Neuronal stem cell (in vitro differentiated cells): ENCODE measurements around the gene SULT1E1.

Experiments
- DNase-seq: peaks from one replicate; pipeline ENCODE4 v3.0.0-alpha.2; 2013; ENCODE audit warnings: low spot score
- H2AFZ ChIP-seq: one replicate; pipeline ENCODE4 v1.6.1; 2013; ENCODE audit warnings: mild to moderate bottlenecking, low read length, inconsistent platforms
- H2AK5ac ChIP-seq: 2 replicates; pipeline ENCODE4 v1.6.1; 2013; ENCODE audit warnings: low read depth, mild to moderate bottlenecking, inconsistent platforms, low read length, moderate library complexity, mixed read lengths
- H2BK120ac ChIP-seq: 2 replicates; pipeline ENCODE4 v1.6.1; 2013; ENCODE audit warnings: low read depth, mild to moderate bottlenecking, inconsistent platforms, low read length, moderate library complexity, mixed read lengths
- H2BK12ac ChIP-seq: one replicate; pipeline ENCODE4 v1.6.1; 2013; ENCODE audit warnings: low read length, inconsistent platforms
- H2BK15ac ChIP-seq: 2 replicates; pipeline ENCODE4 v1.6.1; 2013; ENCODE audit warnings: mild to moderate bottlenecking, low read length, inconsistent platforms, mixed read lengths
- H2BK5ac ChIP-seq: one replicate; pipeline ENCODE4 v1.6.1; 2013; ENCODE audit warnings: inconsistent platforms, mild to moderate bottlenecking, low read length, moderate library complexity
- H3K14ac ChIP-seq: one replicate; pipeline ENCODE4 v1.6.1; 2013; ENCODE audit warnings: low read length, inconsistent platforms
- H3K18ac ChIP-seq: 2 replicates; pipeline ENCODE4 v1.6.1; 2013; ENCODE audit warnings: low read length, inconsistent platforms
- H3K23ac ChIP-seq: 2 replicates; pipeline ENCODE4 v1.6.1; 2013; ENCODE audit warnings: low read depth, mild to moderate bottlenecking, mixed read lengths, low read length, inconsistent platforms; ENCODE audit not compliant: poor library complexity
- H3K27ac ChIP-seq: replicated peaks from 3 replicates; pipeline ENCODE4 v1.5.1; 2013; ENCODE audit warnings: low read length, inconsistent platforms
- H3K27me3 ChIP-seq, 3 experiments: 2 replicates each; pipeline ENCODE4 v1.6.1; 2013; ENCODE audit warnings: low read length in 3 of 3, mild to moderate bottlenecking in 2 of 3, inconsistent platforms in 1 of 3, low read depth in 1 of 3, mixed read lengths in 1 of 3, moderate library complexity in 1 of 3; ENCODE audit not compliant: control insufficient read depth in 3 of 3, insufficient read depth in 3 of 3
- H3K36me3 ChIP-seq, 2 donors: replicated peaks in 1 of 2; 2 replicates each; pipeline ENCODE4 v1.6.1; 2013; ENCODE audit warnings: low read length in 2 of 2; ENCODE audit not compliant: control insufficient read depth in 2 of 2, insufficient read depth in 2 of 2
- H3K4ac ChIP-seq: 2 replicates; pipeline ENCODE4 v1.6.1; 2013; ENCODE audit warnings: inconsistent platforms, mild to moderate bottlenecking, low read length, moderate library complexity
- H3K4me1 ChIP-seq, 2 donors: 1 replicate in 1 of 2; 2 replicates in 1 of 2; pipeline ENCODE4 v1.6.1; 2013; ENCODE audit warnings: low read length in 2 of 2, low read depth in 1 of 2; ENCODE audit not compliant: control insufficient read depth in 2 of 2, insufficient read depth in 1 of 2
- H3K4me2 ChIP-seq: one replicate; pipeline ENCODE4 v1.6.1; 2013; ENCODE audit warnings: mild to moderate bottlenecking, low read length, inconsistent platforms; ENCODE audit not compliant: insufficient read depth, poor library complexity, severe bottlenecking
- H3K4me3 ChIP-seq, 2 donors: 2 replicates each; pipeline ENCODE4 v1.5.1; 2013; ENCODE audit warnings: low read length in 2 of 2, mild to moderate bottlenecking in 2 of 2, inconsistent platforms in 1 of 2, moderate library complexity in 1 of 2
- H3K79me1 ChIP-seq: one replicate; pipeline ENCODE4 v1.6.1; 2013; ENCODE audit warnings: low read depth, mild to moderate bottlenecking, inconsistent platforms, low read length, moderate library complexity
- H3K9ac ChIP-seq: one replicate; pipeline ENCODE4 v1.6.1; 2013; ENCODE audit warnings: mild to moderate bottlenecking, low read depth, low read length, inconsistent platforms; ENCODE audit not compliant: poor library complexity
- H3K9me3 ChIP-seq, 2 donors: replicated peaks in 1 of 2; 2 replicates each; pipeline versions ENCODE3 to v1.6.1; 2013; ENCODE audit warnings: low read length in 2 of 2, mild to moderate bottlenecking in 2 of 2, inconsistent platforms in 1 of 2, low read depth in 1 of 2, mixed read lengths in 1 of 2, moderate library complexity in 1 of 2; ENCODE audit not compliant: control insufficient read depth in 2 of 2, insufficient read depth in 1 of 2
- H4K8ac ChIP-seq: one replicate; pipeline ENCODE4 v1.6.1; 2013; ENCODE audit warnings: low read depth, mild to moderate bottlenecking, inconsistent platforms, low read length, moderate library complexity
- H4K91ac ChIP-seq: one replicate; pipeline ENCODE4 v1.6.1; 2013; ENCODE audit warnings: low read length, low read depth, mild to moderate bottlenecking, inconsistent platforms; ENCODE audit not compliant: poor library complexity
- WGBS, 2 donors: extraction: QIAGEN DNeasy Blood & Tissue Kit; methylation state at CpG; one replicate each; pipeline ENCODE4 v1.1.7; 2013; ENCODE audit warnings: missing lambda C conversion rate in 2 of 2, mixed read lengths in 1 of 2; ENCODE audit not compliant: insufficient read length in 2 of 2, insufficient replicate concordance in 1 of 2; ENCODE audit errors: extremely low coverage in 2 of 2; 5-methylcytosine and 5-hydroxymethylcytosine counted together

Gene SULT1E1

GRCh38 chr4:69816236-69816635, 43.7 kb downstream of the SULT1E1 start:
- H3K9me3 ChIP-seq: no peaks in the 10 kb centered on the region
- WGBS, 2 donors: no CpG with 5 or more reads among the region's 3 CpGs
- H3K27me3 ChIP-seq: no peaks in the 10 kb centered on the region
- H4K8ac ChIP-seq: no peak overlapping the region
- H2BK120ac ChIP-seq: no peak overlapping the region
- no peak overlapping the region for H3K27ac ChIP-seq
- DNase-seq: no peak
- no peak overlapping the region for H3K4me3 ChIP-seq
- no peak overlapping the region for H4K91ac ChIP-seq
- H3K36me3 ChIP-seq: no peaks in the 10 kb centered on the region
- no peak overlapping the region for H2BK5ac ChIP-seq
- no peak overlapping the region for H2BK15ac ChIP-seq
- H2BK12ac ChIP-seq: no peak overlapping the region
- no peak overlapping the region for H3K9ac ChIP-seq
- no peak overlapping the region for H3K4ac ChIP-seq
- no peaks in the 10 kb centered on the region for H3K4me1 ChIP-seq
- H3K14ac ChIP-seq: no peak overlapping the region
- no peak overlapping the region for H3K23ac ChIP-seq
- no peak overlapping the region for H2AK5ac ChIP-seq
- no peak overlapping the region for H3K18ac ChIP-seq
- H2AFZ ChIP-seq: no peak overlapping the region
- H3K4me2 ChIP-seq: no peak overlapping the region
- no peaks in the 10 kb centered on the region for H3K79me1 ChIP-seq

- WGBS, 2 donors: no CpG with 5 or more reads among the region's 1 CpG
- Histone ChIP-seq H3K79me1 (no peaks in the 10 kb centered on the region), H4K8ac (no peak overlapping the region), H2BK15ac (no peak overlapping the region), H3K36me3 (no peaks in the 10 kb centered on the region), H3K9me3 (no peaks in the 10 kb centered on the region), H2AFZ (no peak overlapping the region), H3K4ac (no peak overlapping the region), H3K27ac (no peak overlapping the region), H3K4me2 (no peak overlapping the region), H3K14ac (no peak overlapping the region), H3K18ac (no peak overlapping the region), H3K9ac (no peak overlapping the region), H2BK120ac (no peak overlapping the region), H2AK5ac (no peak overlapping the region), H2BK12ac (no peak overlapping the region), H3K4me3 (no peak overlapping the region), H4K91ac (no peak overlapping the region), H3K27me3 (no peaks in the 10 kb centered on the region), H2BK5ac (no peak overlapping the region), H3K23ac (no peak overlapping the region), H3K4me1 (no peaks in the 10 kb centered on the region)
- DNase-seq: no peak
Measured at GRCh38 chr4:69813628-69814027, 46.3 kb downstream of the SULT1E1 start.

GRCh38 chr4:69811166-69811565, 48.8 kb downstream of the SULT1E1 start:
- Histone ChIP-seq H2AFZ (no peak overlapping the region), H2BK5ac (no peak overlapping the region), H3K14ac (no peak overlapping the region), H3K4ac (no peak overlapping the region), H4K91ac (no peak overlapping the region), H3K79me1 (no peaks in the 10 kb centered on the region), H3K4me1 (no peaks in the 10 kb centered on the region), H2BK12ac (no peak overlapping the region), H4K8ac (no peak overlapping the region), H3K27ac (no peak overlapping the region), H3K4me3 (no peak overlapping the region), H3K9me3 (no peaks in the 10 kb centered on the region), H3K36me3 (no peaks in the 10 kb centered on the region), H3K4me2 (no peak overlapping the region), H3K9ac (no peak overlapping the region), H3K27me3 (no peaks in the 10 kb centered on the region), H2AK5ac (no peak overlapping the region), H3K23ac (no peak overlapping the region), H2BK15ac (no peak overlapping the region), H2BK120ac (no peak overlapping the region), H3K18ac (no peak overlapping the region)
- no peak for DNase-seq
- no CpG with 5 or more reads among the region's 1 CpG for WGBS, 2 donors

GRCh38 chr4:69800599-69800998, 59.3 kb downstream of the SULT1E1 start:
- H4K8ac ChIP-seq: no peak overlapping the region
- H3K4me1 ChIP-seq: no peaks in the 10 kb centered on the region
- no peak overlapping the region for H3K4ac ChIP-seq
- H2AK5ac ChIP-seq: no peak overlapping the region
- H2BK12ac ChIP-seq: no peak overlapping the region
- no peak overlapping the region for H3K23ac ChIP-seq
- H2AFZ ChIP-seq: no peak overlapping the region
- no peak overlapping the region for H3K14ac ChIP-seq
- no peak overlapping the region for H3K18ac ChIP-seq
- no peaks in the 10 kb centered on the region for H3K27me3 ChIP-seq
- H3K27ac ChIP-seq: no peak overlapping the region
- no peak overlapping the region for H2BK120ac ChIP-seq
- H3K79me1 ChIP-seq: no peaks in the 10 kb centered on the region
- H4K91ac ChIP-seq: no peak overlapping the region
- DNase-seq: no peak
- WGBS, 2 donors: no CpG with 5 or more reads among the region's 1 CpG
- H3K9me3 ChIP-seq: no peaks in the 10 kb centered on the region
- no peak overlapping the region for H2BK15ac ChIP-seq
- no peak overlapping the region for H3K4me3 ChIP-seq
- H3K9ac ChIP-seq: no peak overlapping the region
- no peak overlapping the region for H2BK5ac ChIP-seq
- no peak overlapping the region for H3K4me2 ChIP-seq
- no peaks in the 10 kb centered on the region for H3K36me3 ChIP-seq
